ENCODE data around the gene LYPD3. TPM values are rescaled to one million over a fixed set of nuclear protein-coding genes. Genes with fewer than 3 reads are reported as not detected.
A peak's percentile ranks its signal among the peaks of the same experiment; 100 is the strongest.

LYPD3 gene
- polyA plus RNA-seq, 3 donors = 0.24 to 22.9 (median 0.48) TPM

DNA sequence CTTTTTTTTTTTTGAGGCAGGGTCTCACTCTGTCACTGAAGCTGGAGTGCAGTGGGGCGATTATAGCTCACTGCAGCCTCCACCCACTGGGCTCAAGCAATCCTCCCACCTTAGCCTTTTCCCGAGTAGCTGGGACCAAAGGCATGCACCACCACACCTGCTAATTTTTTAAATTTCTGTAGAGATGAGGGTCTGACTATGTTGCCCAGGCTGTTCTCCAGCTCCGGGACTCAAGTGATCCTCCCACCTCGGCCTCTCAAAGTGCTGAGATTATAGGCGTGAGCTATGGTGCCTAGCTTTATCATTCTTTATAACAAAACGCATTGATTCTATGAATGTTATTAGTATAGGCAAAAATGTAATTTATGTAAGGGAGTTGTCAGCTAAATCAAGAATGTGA, 17.9 kb upstream of the LYPD3 start:
- no peak overlapping the region for H3K27ac Mint-ChIP-seq
- no peak overlapping the region for H3K4me2 ChIP-seq (replicated peaks; ENCODE audit: extremely low read depth, low read length, poor library complexity, severe bottlenecking)
- H3K9ac ChIP-seq (ENCODE audit: insufficient read depth, low read length, poor library complexity, severe bottlenecking) = no peak overlapping the region
- TF ChIP-seq, protein P1, sequence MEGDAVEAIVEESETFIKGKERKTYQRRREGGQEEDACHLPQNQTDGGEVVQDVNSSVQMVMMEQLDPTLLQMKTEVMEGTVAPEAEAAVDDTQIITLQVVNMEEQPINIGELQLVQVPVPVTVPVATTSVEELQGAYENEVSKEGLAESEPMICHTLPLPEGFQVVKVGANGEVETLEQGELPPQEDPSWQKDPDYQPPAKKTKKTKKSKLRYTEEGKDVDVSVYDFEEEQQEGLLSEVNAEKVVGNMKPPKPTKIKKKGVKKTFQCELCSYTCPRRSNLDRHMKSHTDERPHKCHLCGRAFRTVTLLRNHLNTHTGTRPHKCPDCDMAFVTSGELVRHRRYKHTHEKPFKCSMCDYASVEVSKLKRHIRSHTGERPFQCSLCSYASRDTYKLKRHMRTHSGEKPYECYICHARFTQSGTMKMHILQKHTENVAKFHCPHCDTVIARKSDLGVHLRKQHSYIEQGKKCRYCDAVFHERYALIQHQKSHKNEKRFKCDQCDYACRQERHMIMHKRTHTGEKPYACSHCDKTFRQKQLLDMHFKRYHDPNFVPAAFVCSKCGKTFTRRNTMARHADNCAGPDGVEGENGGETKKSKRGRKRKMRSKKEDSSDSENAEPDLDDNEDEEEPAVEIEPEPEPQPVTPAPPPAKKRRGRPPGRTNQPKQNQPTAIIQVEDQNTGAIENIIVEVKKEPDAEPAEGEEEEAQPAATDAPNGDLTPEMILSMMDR (IDR thresholded peaks at IDR 0.05) = no peak
- intact Hi-C loops (cut with micrococcal nuclease) = no loop called here
- H2AFZ ChIP-seq (ENCODE audit: insufficient read depth, low read depth, low read length, poor library complexity, severe bottlenecking) = no peak overlapping the region
- peaks cover 25% of the 10 kb centered on the region for H3K4me1 Mint-ChIP-seq
- H3K4me3 Mint-ChIP-seq = no peak overlapping the region
- H3K79me2 ChIP-seq (ENCODE audit: insufficient read depth, low read length) = no peaks in the 10 kb centered on the region
- no peaks in the 10 kb centered on the region for H3K27me3 ChIP-seq (ENCODE audit: control insufficient read depth in 2 of 2, insufficient read depth in 2 of 2, low read length in 2 of 2)
- H4K20me1 ChIP-seq (ENCODE audit: insufficient read depth, low read length) = no peaks in the 10 kb centered on the region
- no peaks in the 10 kb centered on the region for H3K9me3 ChIP-seq (replicated peaks in 1 of 2; ENCODE audit: control insufficient read depth in 1 of 2, insufficient read depth in 1 of 2, low read length in 2 of 2)
- peaks cover 1 to 2% (median 2%) of the 10 kb centered on the region in 3 donors for H3K27me3 Mint-ChIP-seq (ENCODE audit: low read depth in 3 of 3)
- H3K36me3 Mint-ChIP-seq = peaks cover 5 to 15% of the 10 kb centered on the region in 2 donors
- peaks cover 25 to 28% of the 10 kb centered on the region in 2 donors for H3K4me1 ChIP-seq (ENCODE audit: control insufficient read depth in 1 of 2, insufficient read depth in 2 of 2, low read length in 2 of 2)
- no peak for DNase-seq
- no peaks in the 10 kb centered on the region for H3K36me3 ChIP-seq (replicated peaks in 1 of 2; ENCODE audit: control insufficient read depth in 1 of 2, insufficient read depth in 2 of 2, low read length in 2 of 2)
- peaks cover 0 to 2% (median 0%) of the 10 kb centered on the region in 7 donors for H3K9me3 Mint-ChIP-seq
- no CpG with 5 or more reads among the region's 6 CpGs for WGBS (ENCODE audit: insufficient coverage)
- H3K27ac ChIP-seq (ENCODE audit: low read depth in 1 of 2, low read length in 2 of 2) = no peak overlapping the region
- H3K4me3 ChIP-seq (replicated peaks in 1 of 3; ENCODE audit: low read depth in 2 of 3, low read length in 3 of 3) = no peak overlapping the region

GRCh38 chr19:43482193-43482592, 16.8 kb upstream of the LYPD3 start:
- H4K20me1 ChIP-seq (ENCODE audit: insufficient read depth, low read length) = no peaks in the 10 kb centered on the region
- no peaks in the 10 kb centered on the region for H3K79me2 ChIP-seq (ENCODE audit: insufficient read depth, low read length)
- Mint-ChIP-seq H3K36me3 (peaks cover 10 to 25% of the 10 kb centered on the region in 2 donors), H3K27me3 (ENCODE audit: low read depth in 3 of 3) (peaks cover 0 to 4% (median 2%) of the 10 kb centered on the region in 3 donors), H3K4me3 (no peak overlapping the region), H3K4me1 (peaks cover 14% of the 10 kb centered on the region), H3K27ac (peak overlapping the region in 1 of 7 donors; percentile 26), H3K9me3 (peaks cover 0 to 2% (median 0%) of the 10 kb centered on the region in 7 donors)
- no peaks in the 10 kb centered on the region for H3K9me3 ChIP-seq (replicated peaks in 1 of 2; ENCODE audit: control insufficient read depth in 1 of 2, insufficient read depth in 1 of 2, low read length in 2 of 2)
- H3K4me1 ChIP-seq (ENCODE audit: control insufficient read depth in 1 of 2, insufficient read depth in 2 of 2, low read length in 2 of 2) = peaks cover 15 to 17% of the 10 kb centered on the region in 2 donors
- H2AFZ ChIP-seq (ENCODE audit: insufficient read depth, low read depth, low read length, poor library complexity, severe bottlenecking) = no peak overlapping the region
- no peaks in the 10 kb centered on the region for H3K36me3 ChIP-seq (replicated peaks in 1 of 2; ENCODE audit: control insufficient read depth in 1 of 2, insufficient read depth in 2 of 2, low read length in 2 of 2)
- no peak overlapping the region for H3K4me2 ChIP-seq (replicated peaks; ENCODE audit: extremely low read depth, low read length, poor library complexity, severe bottlenecking)
- no peak for DNase-seq
- intact Hi-C loops (cut with micrococcal nuclease) = no loop called here
- 89% methylated on average over 3 of the region's 4 CpGs for WGBS (ENCODE audit: insufficient coverage)
- TF ChIP-seq, protein P1 (IDR thresholded peaks at IDR 0.05) = no peak
- no peaks in the 10 kb centered on the region for H3K27me3 ChIP-seq (ENCODE audit: control insufficient read depth in 2 of 2, insufficient read depth in 2 of 2, low read length in 2 of 2)
- no peak overlapping the region for H3K27ac ChIP-seq (ENCODE audit: low read depth in 1 of 2, low read length in 2 of 2)
- no peak overlapping the region for H3K4me3 ChIP-seq (replicated peaks in 1 of 3; ENCODE audit: low read depth in 2 of 3, low read length in 3 of 3)
- H3K9ac ChIP-seq (ENCODE audit: insufficient read depth, low read length, poor library complexity, severe bottlenecking) = no peak overlapping the region
